Measurements from ENCODE around the gene RPP25L.

The RPP25L gene

GRCh38 chr9:34582787-34583186, 29.1 kb downstream of the RPP25L start:
- Histone ChIP-seq H3K4me1 (peaks cover 0 to 10% (median 8%) of the 10 kb centered on the region in 4 donors), H3K27me3 (peaks cover 0 to 99% of the 10 kb centered on the region in 2 donors), H3K9me3 (no peaks in the 10 kb centered on the region), H3K36me3 (no peaks in the 10 kb centered on the region), H3K27ac (no peak overlapping the region), H3K4me3 (no peak overlapping the region)
- no peak for DNase-seq
- no peak for TF ChIP-seq CTCF (IDR thresholded peaks at IDR 0.05)
- intact Hi-C loops (cut with DNase I; ENCODE audit: low total_unique reads): no loop called here

- DNase-seq: no peak
- H3K4me3 ChIP-seq: no peak overlapping the region
- no peak overlapping the region for H3K27ac ChIP-seq
- H3K27me3 ChIP-seq: peaks cover 0 to 99% of the 10 kb centered on the region in 2 donors
- no peak for TF ChIP-seq CTCF (IDR thresholded peaks at IDR 0.05)
- no peaks in the 10 kb centered on the region for H3K9me3 ChIP-seq
- intact Hi-C loops (cut with DNase I; ENCODE audit: low total_unique reads): no loop called here
- peaks cover 0 to 13% (median 11%) of the 10 kb centered on the region in 4 donors for H3K4me1 ChIP-seq
- H3K36me3 ChIP-seq: no peaks in the 10 kb centered on the region
Observed at GRCh38 chr9:34581318-34581717, 30.6 kb downstream of the RPP25L start.

GRCh38 chr9:34580358-34580757, 31.5 kb downstream of the RPP25L start:
- TF ChIP-seq CTCF (IDR thresholded peaks at IDR 0.05): no peak
- H3K27me3 ChIP-seq: peaks cover 0 to 98% of the 10 kb centered on the region in 2 donors
- no peak overlapping the region for H3K4me3 ChIP-seq
- no peak for DNase-seq
- no peaks in the 10 kb centered on the region for H3K9me3 ChIP-seq
- H3K4me1 ChIP-seq: peaks cover 0 to 13% (median 11%) of the 10 kb centered on the region in 4 donors
- H3K36me3 ChIP-seq: no peaks in the 10 kb centered on the region
- intact Hi-C loops (cut with DNase I; ENCODE audit: low total_unique reads): no loop called here
- no peak overlapping the region for H3K27ac ChIP-seq

GRCh38 chr9:34579808-34580163, 32.1 kb downstream of the RPP25L start:
- Histone ChIP-seq H3K36me3 (no peaks in the 10 kb centered on the region), H3K9me3 (no peaks in the 10 kb centered on the region), H3K4me1 (peaks cover 0 to 13% (median 11%) of the 10 kb centered on the region in 4 donors), H3K27ac (no peak overlapping the region), H3K27me3 (peaks cover 0 to 97% of the 10 kb centered on the region in 2 donors), H3K4me3 (no peak overlapping the region)
- no peak for TF ChIP-seq CTCF (IDR thresholded peaks at IDR 0.05)
- no peak for DNase-seq
- intact Hi-C loops (cut with DNase I; ENCODE audit: low total_unique reads): no loop called here

- H3K4me1 ChIP-seq: peaks cover 0 to 13% (median 11%) of the 10 kb centered on the region in 4 donors
- no peak overlapping the region for H3K4me3 ChIP-seq
- H3K9me3 ChIP-seq: no peaks in the 10 kb centered on the region
- peaks cover 0 to 97% of the 10 kb centered on the region in 2 donors for H3K27me3 ChIP-seq
- H3K27ac ChIP-seq: no peak overlapping the region
- no peak for TF ChIP-seq CTCF (IDR thresholded peaks at IDR 0.05)
- DNase-seq: no peak
- intact Hi-C loops (cut with DNase I; ENCODE audit: low total_unique reads): no loop called here
- no peaks in the 10 kb centered on the region for H3K36me3 ChIP-seq
Observed at GRCh38 chr9:34579104-34579807, 32.6 kb downstream of the RPP25L start.
